ENCODE data around the gene REX1BD. TPM values are rescaled to one million over a fixed set of nuclear protein-coding genes. Genes with fewer than 3 reads are reported as not detected.
"Not testable (repeated sequence)": the region's sequence is repeated elsewhere in the genome, so short reads cannot be mapped to it uniquely, and the experiment has no call there.

REX1BD gene
- polyA plus RNA-seq, 1 donor from 2014 or later: 214 TPM

- H3K9me3 ChIP-seq (ENCODE audit: low read length): no peaks in the 10 kb centered on the region
- H3K4me2 ChIP-seq (ENCODE audit: low read length): no peak overlapping the region
- TF ChIP-seq EP300 (conservative IDR thresholded peaks at IDR 0.05; ENCODE audit: poor library complexity, severe bottlenecking) (no peak), MXI1 (conservative IDR thresholded peaks at IDR 0.05; ENCODE audit: poor library complexity, severe bottlenecking) (no peak), REST (IDR thresholded peaks at IDR 0.05; ENCODE audit: borderline replicate concordance) (no peak), SMC3 (conservative IDR thresholded peaks at IDR 0.05; ENCODE audit: poor library complexity) (no peak), POLR2AphosphoS5 (IDR thresholded peaks at IDR 0.05) (no peak), CTCF (IDR thresholded peaks at IDR 0.05; ENCODE audit: poor library complexity, severe bottlenecking) (no peak), TAF1 (IDR thresholded peaks at IDR 0.05; ENCODE audit: low read depth) (no peak), EZH2 (IDR thresholded peaks at IDR 0.05; ENCODE audit: borderline replicate concordance, insufficient read depth, low read length, poor library complexity, severe bottlenecking) (no peak), RAD21 (conservative IDR thresholded peaks at IDR 0.05) (no peak)
- H3K9me2 ChIP-seq (ENCODE audit: insufficient read depth, low read length): no peaks in the 10 kb centered on the region
- H3K36me3 ChIP-seq (ENCODE audit: insufficient read depth, low read length): no peaks in the 10 kb centered on the region
- peaks cover 29% of the 10 kb centered on the region for H3K27me3 ChIP-seq (ENCODE audit: insufficient read depth, low read depth, low read length)
- no peaks in the 10 kb centered on the region for H4K20me1 ChIP-seq (ENCODE audit: insufficient read depth)
- no peak overlapping the region for H3K9ac ChIP-seq (ENCODE audit: low read length)
- no peak overlapping the region for H3K27ac ChIP-seq (ENCODE audit: low read length)
- H3K79me2 ChIP-seq (replicated peaks; ENCODE audit: insufficient read depth, low read length): no peaks in the 10 kb centered on the region
- H3F3A ChIP-seq (ENCODE audit: insufficient read depth, low read length, poor library complexity, severe bottlenecking): no peaks in the 10 kb centered on the region
- H3K4me3 ChIP-seq (ENCODE audit: low read length): no peak overlapping the region
- H2AFZ ChIP-seq (ENCODE audit: low read depth, low read length): no peak overlapping the region
These were observed 10.9 kb downstream of the REX1BD start for GRCh38 chr19:18599485-18599884.

GRCh38 chr19:18600692-18601397 is 12.2 kb downstream of the REX1BD start:
- not testable (repeated sequence) for H3K79me2 ChIP-seq (replicated peaks; ENCODE audit: insufficient read depth, low read length); H3K9me2 ChIP-seq (ENCODE audit: insufficient read depth, low read length); H3K27ac ChIP-seq (ENCODE audit: low read length); H4K20me1 ChIP-seq (ENCODE audit: insufficient read depth); H3K9ac ChIP-seq (ENCODE audit: low read length); H3K4me2 ChIP-seq (ENCODE audit: low read length); H3K36me3 ChIP-seq (ENCODE audit: insufficient read depth, low read length); H3F3A ChIP-seq (ENCODE audit: insufficient read depth, low read length, poor library complexity, severe bottlenecking); H3K4me3 ChIP-seq (ENCODE audit: low read length); H3K9me3 ChIP-seq (ENCODE audit: low read length); H2AFZ ChIP-seq (ENCODE audit: low read depth, low read length)
- H3K27me3 ChIP-seq (ENCODE audit: insufficient read depth, low read depth, low read length): peaks cover 43% of the 10 kb centered on the region
